NT2/D1 (cell line): ENCODE results near the gene CHN1.

Source experiments
- SUZ12 ChIP-seq: IDR thresholded peaks from 2 replicates; pipeline ENCODE4 v1.6.1; 2011; ENCODE audit not compliant: insufficient read length, insufficient read depth; ENCODE audit errors: extremely low read depth
- YY1 ChIP-seq: IDR thresholded peaks from 2 replicates; pipeline ENCODE4 v1.6.1; 2011; ENCODE audit not compliant: insufficient read length, insufficient read depth
- ZNF274 ChIP-seq: IDR thresholded peaks from 2 replicates; pipeline ENCODE4 v1.6.1; 2011; ENCODE audit warnings: mild to moderate bottlenecking, low read depth, low read length

GRCh38 chr2:174839662-174840061 is 165.5 kb downstream of the CHN1 start:
- no peak for TF ChIP-seq YY1
- TF ChIP-seq ZNF274 = no peak
- no peak for TF ChIP-seq SUZ12
